Measurements from ENCODE around the gene EXOSC1. TPM values are rescaled to one million over a fixed set of nuclear protein-coding genes. Genes with fewer than 3 reads are reported as not detected.

EXOSC1 gene
- total RNA-seq, 1 donor from 2014 or later, result 43.2 TPM

DNA sequence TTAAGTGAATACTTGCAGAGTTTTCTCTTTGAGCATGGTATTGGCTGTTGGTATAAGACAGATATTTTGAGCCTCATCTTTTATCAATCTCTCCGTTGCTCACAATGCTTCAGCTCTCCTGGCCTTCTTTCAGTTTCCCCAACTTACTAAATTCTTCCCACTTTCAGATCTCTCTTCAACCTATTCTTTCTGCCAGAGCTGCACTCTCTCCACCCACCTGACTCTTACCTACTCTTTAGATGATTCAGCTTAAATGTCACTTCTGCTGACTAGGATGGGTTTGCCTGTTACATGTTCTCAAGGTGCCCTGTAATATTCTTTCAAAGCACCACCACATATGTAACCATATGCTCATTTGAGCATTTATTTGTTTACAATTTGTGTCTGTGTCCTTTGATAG is 1.6 kb downstream of the EXOSC1 start:
- H3K4me3 ChIP-seq (ENCODE audit: low read depth, low read length), result no peak overlapping the region
- H3K27me3 ChIP-seq (ENCODE audit: control insufficient read depth, insufficient read depth, low read length), result no peaks in the 10 kb centered on the region

DNA sequence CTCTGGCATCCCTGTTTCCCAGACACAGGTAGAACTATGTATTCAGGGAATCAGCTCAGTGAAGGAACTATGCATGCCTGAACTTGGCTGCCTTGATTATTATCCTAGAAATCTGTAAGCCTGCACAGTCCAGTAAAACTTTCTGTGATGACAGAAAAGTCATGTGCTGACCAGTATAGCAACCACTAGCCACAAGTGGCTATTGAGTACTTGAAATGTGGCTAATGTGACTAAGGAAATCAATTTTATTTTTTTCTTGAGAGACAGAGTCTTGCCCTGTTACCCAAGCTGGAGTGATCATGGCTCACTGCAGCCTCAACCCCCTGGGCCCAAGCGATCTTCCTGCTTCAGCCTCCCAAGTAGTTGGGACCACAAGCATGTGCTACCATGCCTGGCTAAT is 3.5 kb downstream of the EXOSC1 start:
- Histone ChIP-seq H3K27me3 (ENCODE audit: control insufficient read depth, insufficient read depth, low read length) (no peaks in the 10 kb centered on the region), H3K36me3 (ENCODE audit: control insufficient read depth, insufficient read depth, low read length) (peaks cover 2% of the 10 kb centered on the region), H3K4me3 (ENCODE audit: low read depth, low read length) (no peak overlapping the region)
- TF ChIP-seq CTCF (IDR thresholded peaks at IDR 0.05; ENCODE audit: insufficient read depth, low read length, poor library complexity, severe bottlenecking), result no peak
- no peak for DNase-seq (ENCODE audit: low read depth)

More for the DNA sequence above, 1.6 kb downstream of the EXOSC1 start:
- H3K36me3 ChIP-seq (ENCODE audit: control insufficient read depth, insufficient read depth, low read length), result peaks cover 2% of the 10 kb centered on the region
- TF ChIP-seq CTCF (IDR thresholded peaks at IDR 0.05; ENCODE audit: insufficient read depth, low read length, poor library complexity, severe bottlenecking), result no peak
- DNase-seq (ENCODE audit: low read depth), result no peak

DNA sequence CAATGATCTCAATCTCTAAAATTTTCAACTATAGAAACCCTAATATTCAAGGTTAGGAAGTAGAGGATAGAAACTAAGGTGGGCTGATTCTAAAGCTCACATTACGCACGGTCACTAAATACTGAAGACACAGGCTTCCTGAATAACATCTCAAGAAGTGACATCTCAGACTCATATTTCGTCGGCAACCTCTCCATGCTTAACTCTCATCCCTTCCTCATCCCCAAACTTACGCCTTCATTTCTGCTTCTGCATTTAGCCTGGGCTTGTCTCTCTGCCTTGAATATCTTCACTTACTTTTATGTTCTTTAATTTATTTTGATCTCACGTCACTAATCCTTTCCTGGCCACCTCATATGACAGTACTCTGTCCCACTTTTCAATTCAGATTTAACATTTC is 10.6 kb downstream of the EXOSC1 start:
- Histone ChIP-seq H3K4me3 (ENCODE audit: low read depth, low read length) (no peak overlapping the region), H3K27me3 (ENCODE audit: control insufficient read depth, insufficient read depth, low read length) (no peaks in the 10 kb centered on the region), H3K36me3 (ENCODE audit: control insufficient read depth, insufficient read depth, low read length) (peaks cover 2% of the 10 kb centered on the region)
- TF ChIP-seq CTCF (IDR thresholded peaks at IDR 0.05; ENCODE audit: insufficient read depth, low read length, poor library complexity, severe bottlenecking), result no peak
- DNase-seq (ENCODE audit: low read depth), result no peak

- no peaks in the 10 kb centered on the region for H3K27me3 ChIP-seq (ENCODE audit: control insufficient read depth, insufficient read depth, low read length)
- H3K36me3 ChIP-seq (ENCODE audit: control insufficient read depth, insufficient read depth, low read length), result peaks cover 2% of the 10 kb centered on the region
Observed at GRCh38 chr10:97434557-97434956, 11.2 kb downstream of the EXOSC1 start.

GRCh38 chr10:97434055-97434454 is 11.8 kb downstream of the EXOSC1 start:
- DNase-seq (ENCODE audit: low read depth), result no peak
- Histone ChIP-seq H3K27me3 (ENCODE audit: control insufficient read depth, insufficient read depth, low read length) (no peaks in the 10 kb centered on the region), H3K4me3 (ENCODE audit: low read depth, low read length) (no peak overlapping the region), H3K36me3 (ENCODE audit: control insufficient read depth, insufficient read depth, low read length) (peaks cover 2% of the 10 kb centered on the region)
- TF ChIP-seq CTCF (IDR thresholded peaks at IDR 0.05; ENCODE audit: insufficient read depth, low read length, poor library complexity, severe bottlenecking), result no peak

More at GRCh38 chr10:97434557-97434956, 11.2 kb downstream of the EXOSC1 start:
- TF ChIP-seq CTCF (IDR thresholded peaks at IDR 0.05; ENCODE audit: insufficient read depth, low read length, poor library complexity, severe bottlenecking), result no peak
- H3K4me3 ChIP-seq (ENCODE audit: low read depth, low read length), result no peak overlapping the region
- no peak for DNase-seq (ENCODE audit: low read depth)

DNA sequence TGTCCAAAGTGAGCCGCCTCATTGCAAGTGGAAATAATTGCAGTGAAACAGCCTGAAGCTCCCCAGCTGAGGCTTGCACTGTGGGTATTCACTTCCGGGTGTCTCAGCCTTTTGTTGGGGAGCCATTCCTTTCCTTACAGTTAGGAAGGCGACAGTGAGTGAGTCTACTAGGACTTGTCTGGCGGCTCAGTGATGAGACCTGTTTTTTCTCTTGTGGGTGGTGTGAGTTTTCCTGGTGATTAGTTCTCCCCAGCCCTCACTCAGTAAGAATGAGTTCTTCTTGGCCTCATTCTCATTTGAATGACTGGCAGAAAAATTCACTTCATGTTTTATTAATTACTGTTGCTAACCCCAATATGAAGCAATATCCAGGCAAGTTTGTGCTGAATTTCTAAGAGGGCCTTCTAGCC is 17.2 kb downstream of the EXOSC1 start:
- H3K4me3 ChIP-seq (ENCODE audit: low read depth, low read length), result peak overlapping the region; percentile 30
- H3K27me3 ChIP-seq (ENCODE audit: control insufficient read depth, insufficient read depth, low read length), result no peaks in the 10 kb centered on the region
- H3K36me3 ChIP-seq (ENCODE audit: control insufficient read depth, insufficient read depth, low read length), result no peaks in the 10 kb centered on the region
- TF ChIP-seq CTCF (IDR thresholded peaks at IDR 0.05; ENCODE audit: insufficient read depth, low read length, poor library complexity, severe bottlenecking), result no peak
- DNase-seq (ENCODE audit: low read depth), result no peak

Data from kidney epithelial cell (primary cell).